Measurements from ENCODE around the gene LRRK1. TPM values are rescaled to one million over a fixed set of nuclear protein-coding genes. Genes with fewer than 3 reads are reported as not detected.

Gene LRRK1
- total and polyA plus RNA-seq, 2 experiments from 2014 or later = 6.2 to 6.4 TPM

- no peaks in the 10 kb centered on the region for H3K9me2 ChIP-seq (ENCODE audit: insufficient read depth)
- no peak for TF ChIP-seq EZH2 (IDR thresholded peaks at IDR 0.05; ENCODE audit: insufficient read depth, poor library complexity, severe bottlenecking)
- no peak for TF ChIP-seq EZH2phosphoT487 (IDR thresholded peaks at IDR 0.05; ENCODE audit: insufficient read depth, low read depth)
- H3K27ac ChIP-seq = no peak overlapping the region
- H2AFZ ChIP-seq = no peak overlapping the region
- H3K79me2 ChIP-seq (ENCODE audit: insufficient read depth) = no peaks in the 10 kb centered on the region
- in situ Hi-C loops (cut with MboI) = no loop called here
- no peak overlapping the region for H3K4me2 ChIP-seq (ENCODE audit: unreplicated experiment)
- 96 to 97% methylated on average over 7 of the region's 7 CpGs for WGBS, 2 experiments (ENCODE audit: low coverage in 1 of 2, low lambda C conversion rate in 2 of 2, missing lambda C conversion rate in 2 of 2)
- H3K36me3 ChIP-seq (ENCODE audit: low read depth) = no peaks in the 10 kb centered on the region
- no peaks in the 10 kb centered on the region for H3K27me3 ChIP-seq (replicated peaks; ENCODE audit: insufficient read depth)
- no peaks in the 10 kb centered on the region for H3F3A ChIP-seq (ENCODE audit: insufficient read depth)
- no peaks in the 10 kb centered on the region for H4K20me1 ChIP-seq (ENCODE audit: insufficient read depth)
- no peaks in the 10 kb centered on the region for H3K4me1 ChIP-seq (ENCODE audit: insufficient read depth)
- H3K4me3 ChIP-seq = no peak overlapping the region
- no peaks in the 10 kb centered on the region for H3K9me3 ChIP-seq (ENCODE audit: low read depth)
- no peak for DNase-seq
- H3K9ac ChIP-seq = no peak overlapping the region
These were observed 129.0 kb downstream of the LRRK1 start for GRCh38 chr15:101048176-101048575.

- Histone ChIP-seq H3K27ac (no peak overlapping the region), H3K4me1 (ENCODE audit: insufficient read depth) (no peaks in the 10 kb centered on the region), H3K4me3 (no peak overlapping the region), H3K9me3 (ENCODE audit: low read depth) (no peaks in the 10 kb centered on the region), H3K9ac (no peak overlapping the region), H3F3A (ENCODE audit: insufficient read depth) (no peaks in the 10 kb centered on the region), H3K4me2 (ENCODE audit: unreplicated experiment) (no peak overlapping the region), H3K27me3 (replicated peaks; ENCODE audit: insufficient read depth) (no peaks in the 10 kb centered on the region), H4K20me1 (ENCODE audit: insufficient read depth) (no peaks in the 10 kb centered on the region), H2AFZ (no peak overlapping the region), H3K9me2 (ENCODE audit: insufficient read depth) (no peaks in the 10 kb centered on the region), H3K36me3 (ENCODE audit: low read depth) (no peaks in the 10 kb centered on the region), H3K79me2 (ENCODE audit: insufficient read depth) (no peaks in the 10 kb centered on the region)
- DNase-seq = no peak
- 94 to 95% methylated on average over 13 of the region's 13 CpGs for WGBS, 2 experiments (ENCODE audit: low coverage in 1 of 2, low lambda C conversion rate in 2 of 2, missing lambda C conversion rate in 2 of 2)
- in situ Hi-C loops (cut with MboI) = no loop called here
- TF ChIP-seq EZH2phosphoT487 (IDR thresholded peaks at IDR 0.05; ENCODE audit: insufficient read depth, low read depth) (no peak), EZH2 (IDR thresholded peaks at IDR 0.05; ENCODE audit: insufficient read depth, poor library complexity, severe bottlenecking) (no peak)
These were observed 129.4 kb downstream of the LRRK1 start for GRCh38 chr15:101048581-101049030.

- no peak for DNase-seq
- Histone ChIP-seq H3F3A (ENCODE audit: insufficient read depth) (no peaks in the 10 kb centered on the region), H4K20me1 (ENCODE audit: insufficient read depth) (no peaks in the 10 kb centered on the region), H3K9me3 (ENCODE audit: low read depth) (no peaks in the 10 kb centered on the region), H3K4me3 (no peak overlapping the region), H3K4me1 (ENCODE audit: insufficient read depth) (no peaks in the 10 kb centered on the region), H3K9ac (no peak overlapping the region), H3K27ac (no peak overlapping the region), H3K9me2 (ENCODE audit: insufficient read depth) (no peaks in the 10 kb centered on the region), H3K4me2 (ENCODE audit: unreplicated experiment) (no peak overlapping the region), H3K79me2 (ENCODE audit: insufficient read depth) (no peaks in the 10 kb centered on the region), H3K36me3 (ENCODE audit: low read depth) (no peaks in the 10 kb centered on the region), H3K27me3 (replicated peaks; ENCODE audit: insufficient read depth) (no peaks in the 10 kb centered on the region), H2AFZ (no peak overlapping the region)
- in situ Hi-C loops (cut with MboI) = no loop called here
- TF ChIP-seq EZH2phosphoT487 (IDR thresholded peaks at IDR 0.05; ENCODE audit: insufficient read depth, low read depth) (no peak), EZH2 (IDR thresholded peaks at IDR 0.05; ENCODE audit: insufficient read depth, poor library complexity, severe bottlenecking) (no peak)
- 91 to 92% methylated on average over 11 of the region's 11 CpGs for WGBS, 2 experiments (ENCODE audit: low coverage in 1 of 2, low lambda C conversion rate in 2 of 2, missing lambda C conversion rate in 2 of 2)
These were observed 130.1 kb downstream of the LRRK1 start for GRCh38 chr15:101049282-101049681.

GRCh38 chr15:101049856-101050622 lies 130.9 kb downstream of the LRRK1 start:
- TF ChIP-seq EZH2phosphoT487 (IDR thresholded peaks at IDR 0.05; ENCODE audit: insufficient read depth, low read depth) (no peak), EZH2 (IDR thresholded peaks at IDR 0.05; ENCODE audit: insufficient read depth, poor library complexity, severe bottlenecking) (no peak)
- H3K36me3 ChIP-seq (ENCODE audit: low read depth) = no peaks in the 10 kb centered on the region; the same call in 1 of the 2 replicates

More at GRCh38 chr15:101049856-101050622, 130.9 kb downstream of the LRRK1 start:
- no peaks in the 10 kb centered on the region for H3K79me2 ChIP-seq (ENCODE audit: insufficient read depth)
- no peak overlapping the region for H3K9ac ChIP-seq
- H3K4me3 ChIP-seq = no peak overlapping the region
- no peak overlapping the region for H2AFZ ChIP-seq
- 70 to 71% methylated on average over 22 of the region's 22 CpGs for WGBS, 2 experiments (ENCODE audit: low coverage in 1 of 2, low lambda C conversion rate in 2 of 2, missing lambda C conversion rate in 2 of 2)
- H3F3A ChIP-seq (ENCODE audit: insufficient read depth) = no peaks in the 10 kb centered on the region
- no peaks in the 10 kb centered on the region for H3K27me3 ChIP-seq (replicated peaks; ENCODE audit: insufficient read depth)
- H3K9me3 ChIP-seq (ENCODE audit: low read depth) = no peaks in the 10 kb centered on the region
- H3K4me1 ChIP-seq (ENCODE audit: insufficient read depth) = no peaks in the 10 kb centered on the region
- H3K27ac ChIP-seq = no peak overlapping the region
- H3K4me2 ChIP-seq (ENCODE audit: unreplicated experiment) = no peak overlapping the region
- H3K9me2 ChIP-seq (ENCODE audit: insufficient read depth) = no peaks in the 10 kb centered on the region
- no peaks in the 10 kb centered on the region for H4K20me1 ChIP-seq (ENCODE audit: insufficient read depth)
- DNase-seq = no peak
- in situ Hi-C loops (cut with MboI) = no loop called here
